ENCODE data around the gene PACC1. TPM values are rescaled to one million over a fixed set of nuclear protein-coding genes. Genes with fewer than 3 reads are reported as not detected.

Gene PACC1
- total RNA-seq, 1 experiment from 2014 or later: 17.6 TPM

- H3K27ac ChIP-seq (ENCODE audit: low read depth, low read length): peak within 1 kb of the TSS; percentile 66
- peaks cover 12 to 37% of the 10 kb centered on the region in 2 experiments; a peak in 3 of 4 replicates for H3K4me1 ChIP-seq (ENCODE audit: control insufficient read depth in 1 of 2, insufficient read depth in 2 of 2, low read length in 2 of 2)
- H3K9me3 ChIP-seq (ENCODE audit: control insufficient read depth in 1 of 2, insufficient read depth in 1 of 2, low read depth in 1 of 2, low read length in 2 of 2): no peaks in the 10 kb centered on the region
- ChIA-PET POLR2A (no interaction called here), CTCF (interaction anchor here (1.7 kb wide), 1 partner anchor 23 kb away, joined by 7 read pairs; no protein-coding TSS in a partner anchor), RAD21 (ENCODE audit: low non-redundant PET in 1 of 2, low total read pairs in 2 of 2, uncharacterized antibody in 2 of 2, unreplicated experiment in 2 of 2) (no interaction called here)
- no TSS peak for BruUV-seq (replicated peaks)
- H3K79me2 ChIP-seq (ENCODE audit: insufficient read depth, low read length): peaks cover 41% of the 10 kb centered on the region
- ATAC-seq (peak; percentile 99), DNase-seq (ENCODE audit: low read depth, low spot score) (peak; percentile 48)
- intact Hi-C loops (cut with micrococcal nuclease): no loop called here
- peak within 1 kb of the TSS; percentile 48 to 83 for H3K4me3 ChIP-seq (replicated peaks in 1 of 2; ENCODE audit: low read depth in 1 of 2, low read length in 2 of 2)
- no peaks in the 10 kb centered on the region for H3K36me3 ChIP-seq (ENCODE audit: control insufficient read depth in 1 of 2, insufficient read depth in 2 of 2, low read length in 2 of 2)
- H3K9me2 ChIP-seq (ENCODE audit: insufficient read depth): no peaks in the 10 kb centered on the region
- H3K9ac ChIP-seq (ENCODE audit: low read length): peak within 1 kb of the TSS; percentile 77
- TF ChIP-seq EGR1 (IDR thresholded peaks at IDR 0.05; ENCODE audit: low read depth) (peak; percentile 57), ZFX (IDR thresholded peaks at IDR 0.05) (peak; percentile 94), SIN3A (IDR thresholded peaks at IDR 0.05; ENCODE audit: low read depth) (peak; percentile 50; the same call in 1 of the 2 replicates), POLR2A (IDR thresholded peaks at IDR 0.05; ENCODE audit: borderline replicate concordance, extremely low read depth, insufficient read depth, insufficient read length) (peak; percentile 87), ZNF274 (IDR thresholded peaks at IDR 0.05; ENCODE audit: low read depth, low read length) (no peak), RAD21 (IDR thresholded peaks at IDR 0.05; ENCODE audit: low read depth) (no peak), MAX (IDR thresholded peaks at IDR 0.05) (peak; percentile 47; the same call in 1 of the 2 replicates), YY1 (IDR thresholded peaks at IDR 0.05; ENCODE audit: extremely low read depth, insufficient replicate concordance, low read depth, low read length) (peak; percentile 48), TCF7L2 (IDR thresholded peaks at IDR 0.05; ENCODE audit: borderline replicate concordance, extremely low read depth, insufficient read depth, insufficient read length) (no peak), SP1 (IDR thresholded peaks at IDR 0.05; ENCODE audit: low read depth) (0 out of 2 replicates have a peak, but pooled peaks have one; percentile 31), CTCF (IDR thresholded peaks at IDR 0.05 in 2 of 3, conservative IDR thresholded peaks at IDR 0.05 in 1 of 3; ENCODE audit: borderline replicate concordance in 1 of 3, insufficient read depth in 1 of 3, low read depth in 2 of 3, low read length in 2 of 3) (no peak), POLR2AphosphoS5 (IDR thresholded peaks at IDR 0.05; ENCODE audit: low read depth, low read length) (peak; percentile 95)
- no peaks in the 10 kb centered on the region for H3K27me3 ChIP-seq (ENCODE audit: insufficient read depth, low read length)
- no peaks in the 10 kb centered on the region for H4K20me1 ChIP-seq (ENCODE audit: insufficient read depth)
- H2AFZ ChIP-seq (ENCODE audit: low read depth, low read length, poor library complexity, severe bottlenecking): peak within 1 kb of the TSS; percentile 97
- H3K4me2 ChIP-seq (ENCODE audit: low read length): peak within 1 kb of the TSS; percentile 93
These were observed 18.2 kb upstream of the PACC1 start, which contains the start of gene NENF for GRCh38 chr1:212432661-212433576. TSS of gene NENF (plus strand) at chr1:212432920. CDS start at chr1:212432944, 24 bp downstream.

Data from HCT116 (cell line).